Measurements from ENCODE around the gene SASH1. TPM values are rescaled to one million over a fixed set of nuclear protein-coding genes. Genes with fewer than 3 reads are reported as not detected.

The SASH1 gene
- total RNA-seq, 1 experiment from 2014 or later, result 33.2 TPM

GRCh38 chr6:148367411-148368024 is 24.9 kb downstream of the SASH1 start:
- TF ChIP-seq CTCF (conservative IDR thresholded peaks at IDR 0.05), result no peak
- Histone ChIP-seq H4K5ac (ENCODE audit: insufficient read length, low read depth, low read length) (no peak overlapping the region), H2AK5ac (ENCODE audit: insufficient read length, low read length) (no peak overlapping the region), H3K18ac (ENCODE audit: insufficient read length, low read depth, low read length) (peak overlapping the region; percentile 44), H3K4ac (ENCODE audit: low read depth, low read length) (no peak overlapping the region), H2BK15ac (ENCODE audit: low read depth, low read length) (no peak overlapping the region), H3K4me1 (ENCODE audit: insufficient read depth, low read length) (peaks cover 5% of the 10 kb centered on the region; the same call in 1 of the 2 replicates), H2AFZ (ENCODE audit: low read length) (no peak overlapping the region), H2BK120ac (ENCODE audit: low read depth, low read length, poor library complexity, severe bottlenecking) (no peak overlapping the region), H2BK5ac (ENCODE audit: insufficient read length, low read length) (no peak overlapping the region), H3K27me3 (ENCODE audit: insufficient read depth, low read length) (no peaks in the 10 kb centered on the region), H3K79me2 (ENCODE audit: insufficient read depth, low read length) (peaks cover 3% of the 10 kb centered on the region; the same call in 1 of the 2 replicates), H4K8ac (replicated peaks; ENCODE audit: insufficient read length, low read depth, low read length) (no peak overlapping the region), H3K9ac (ENCODE audit: extremely low read depth, insufficient read length, low read length) (no peak overlapping the region), H3K4me2 (ENCODE audit: insufficient read depth, insufficient read length, low read length) (no peak overlapping the region), H2BK12ac (ENCODE audit: insufficient read length, low read depth, low read length) (no peak overlapping the region), H3K56ac (ENCODE audit: insufficient read length, low read depth, low read length) (no peak overlapping the region), H3K27ac (ENCODE audit: insufficient read length, low read depth, low read length) (no peak overlapping the region), H3K9me3 (ENCODE audit: control insufficient read depth, low read depth, low read length) (no peaks in the 10 kb centered on the region), H2BK20ac (ENCODE audit: low read depth, low read length, poor library complexity, severe bottlenecking) (no peak overlapping the region), H4K91ac (ENCODE audit: insufficient read length, low read depth, low read length) (no peak overlapping the region), H3K14ac (ENCODE audit: insufficient read depth, low read length) (no peak overlapping the region; the same call in 1 of the 2 replicates), H4K20me1 (ENCODE audit: control insufficient read depth, insufficient read depth, insufficient read length) (no peaks in the 10 kb centered on the region), H3K23me2 (ENCODE audit: insufficient read length, low read depth, low read length, poor library complexity, severe bottlenecking) (no peaks in the 10 kb centered on the region), H3K79me1 (ENCODE audit: insufficient read depth, low read depth, low read length, poor library complexity, severe bottlenecking) (peaks cover 7% of the 10 kb centered on the region), H3K23ac (ENCODE audit: insufficient read length, low read depth, low read length) (no peak overlapping the region), H3T11ph (ENCODE audit: low read length) (no peak overlapping the region)
- Mint-ChIP-seq H3K27ac (peak overlapping the region; percentile 72 to 90 (median 79); a peak in 5 of 7 replicates), H3K4me3 (no peak overlapping the region; a peak in 1 of 5 replicates), H3K36me3 (ENCODE audit: insufficient read depth in 1 of 3, low read depth in 3 of 3) (peaks cover 0 to 11% (median 7%) of the 10 kb centered on the region in 3 experiments; a peak in 6 of 7 replicates), H3K9me3 (no peaks in the 10 kb centered on the region; a peak in 1 of 5 replicates), H3K4me1 (peaks cover 36 to 38% of the 10 kb centered on the region in 2 experiments), H3K27me3 (ENCODE audit: low read depth) (no peaks in the 10 kb centered on the region)
- no CpG with 5 or more reads among the region's 11 CpGs for WGBS (ENCODE audit: extremely low coverage, insufficient read length, low lambda C conversion rate)
- DNase-seq, result peak; percentile 56
